HEK293 (cell line): Measurements from ENCODE around the gene JOSD2.

ENCODE experiments used
- BCL11B ChIP-seq: fragments of 450-650 bp; formaldehyde crosslinking; IDR thresholded peaks from 2 replicates; pipeline ENCODE4 v1.5.1; 2016; ENCODE audit warnings: low read depth, missing biosample characterization, missing genetic modification characterization
- CTCF ChIP-seq: fragments of 450-650 bp; formaldehyde crosslinking; IDR thresholded peaks from 2 replicates; pipeline ENCODE4 v1.5.1; 2016; ENCODE audit warnings: missing biosample characterization, missing genetic modification characterization
- OVOL3 ChIP-seq: fragments of 450-650 bp; formaldehyde crosslinking; IDR thresholded peaks from 2 replicates; pipeline ENCODE4 v1.5.1; 2016; ENCODE audit warnings: missing biosample characterization, missing genetic modification characterization
- PRDM10 ChIP-seq: fragments of 450-650 bp; formaldehyde crosslinking; IDR thresholded peaks from 2 replicates; pipeline ENCODE4 v1.5.1; 2016; ENCODE audit warnings: missing biosample characterization, missing genetic modification characterization
- REST ChIP-seq: fragments of 450-650 bp; formaldehyde crosslinking; IDR thresholded peaks from 2 replicates; pipeline ENCODE4 v1.5.1; 2016; ENCODE audit warnings: missing biosample characterization, missing genetic modification characterization
- ZBTB11 ChIP-seq: fragments of 450-650 bp; formaldehyde crosslinking; conservative IDR thresholded peaks from 2 replicates; pipeline ENCODE4 v1.5.1; 2016; ENCODE audit warnings: low read depth, missing biosample characterization, missing genetic modification characterization
- ZNF202 ChIP-seq: fragments of 450-650 bp; formaldehyde crosslinking; IDR thresholded peaks from 2 replicates; pipeline ENCODE4 v1.5.1; 2016; ENCODE audit warnings: missing biosample characterization, missing genetic modification characterization, borderline replicate concordance
- ZNF274 ChIP-seq, 2 experiments: fragments of 200-500 bp in 1 of 2; fragments of 450-650 bp in 1 of 2; sonication (Bioruptor generic) in 1 of 2; formaldehyde crosslinking in 1 of 2; IDR thresholded peaks; 2 replicates each; pipeline versions ENCODE4 v1.5.1 to v1.6.1; 2014 to 2016; ENCODE audit warnings: borderline replicate concordance in 1 of 2, inconsistent platforms in 1 of 2, low read length in 1 of 2, missing biosample characterization in 1 of 2, missing genetic modification characterization in 1 of 2
- ZNF324 ChIP-seq: fragments of 450-650 bp; formaldehyde crosslinking; IDR thresholded peaks from 2 replicates; pipeline ENCODE4 v1.5.1; 2016; ENCODE audit warnings: missing biosample characterization, missing genetic modification characterization
- ZNF677 ChIP-seq: fragments of 450-650 bp; IDR thresholded peaks from 2 replicates; pipeline ENCODE4 v1.5.0; 2018; ENCODE audit warnings: missing biosample characterization, mild to moderate bottlenecking, missing genetic modification characterization, moderate library complexity
- ZNF692 ChIP-seq: fragments of 450-650 bp; formaldehyde crosslinking; IDR thresholded peaks from 2 replicates; pipeline ENCODE4 v1.5.1; 2016; ENCODE audit warnings: missing biosample characterization, missing genetic modification characterization

- TF ChIP-seq CTCF: no peak
- TF ChIP-seq BCL11B (tag by site-specific recombination): no peak
- TF ChIP-seq REST (tag by site-specific recombination): no peak
- TF ChIP-seq PRDM10 (tag by site-specific recombination): no peak
- TF ChIP-seq OVOL3: no peak
- TF ChIP-seq ZNF677 (tag by site-specific recombination): no peak
- TF ChIP-seq ZNF324 (tag by site-specific recombination): no peak
- TF ChIP-seq ZNF274 (IDR thresholded peaks at IDR 0.05; ENCODE audit: low read length): no peak
- TF ChIP-seq ZNF274 (tag by site-specific recombination; IDR thresholded peaks at IDR 0.05; ENCODE audit: borderline replicate concordance): no peak
- no peak for TF ChIP-seq ZNF202 (tag by site-specific recombination)
- TF ChIP-seq ZNF692 (tag by site-specific recombination): no peak
- TF ChIP-seq ZBTB11: no peak
These were observed 43.2 kb upstream of the JOSD2 start for GRCh38 chr19:50554212-50554611.
